MM.1S (cell line): Measurements from ENCODE around the gene CELF4.

ENCODE experiments used
- DNase-seq: peaks from one replicate; pipeline ENCODE4 v3.0.0-alpha.2; 2015
- H2AFZ ChIP-seq: fragments of 300-600 bp; sonication (generic); 2 replicates; pipeline ENCODE4 v1.6.0; 2016; ENCODE audit warnings: antibody characterized with exemption, low read length
- H3F3A ChIP-seq: fragments of 300-600 bp; sonication (generic); 2 replicates; pipeline ENCODE4 v1.6.1; 2016; ENCODE audit warnings: mild to moderate bottlenecking, antibody characterized with exemption, low read length, moderate library complexity, mixed read lengths; ENCODE audit not compliant: insufficient read depth
- H3K27ac ChIP-seq: fragments of 300-600 bp; sonication (generic); 2 replicates; pipeline ENCODE4 v1.5.1; 2016; ENCODE audit warnings: mild to moderate bottlenecking, low read length
- H3K27me3 ChIP-seq: fragments of 300-600 bp; sonication (generic); replicated peaks from 2 replicates; pipeline ENCODE4 v1.6.0; 2016; ENCODE audit warnings: low read length; ENCODE audit not compliant: insufficient read depth
- H3K36me3 ChIP-seq: fragments of 300-600 bp; sonication (generic); replicated peaks from 2 replicates; pipeline ENCODE4 v1.6.1; 2016; ENCODE audit warnings: mild to moderate bottlenecking, low read length, mixed read lengths; ENCODE audit not compliant: insufficient read depth
- H3K4me1 ChIP-seq: fragments of 300-600 bp; sonication (generic); 2 replicates; pipeline ENCODE4 v1.6.1; 2016; ENCODE audit warnings: low read length, mixed read lengths
- H3K4me2 ChIP-seq: fragments of 300-600 bp; sonication (generic); 2 replicates; pipeline ENCODE4 v1.6.0; 2016; ENCODE audit warnings: low read depth, low read length
- H3K4me3 ChIP-seq: fragments of 300-600 bp; sonication (generic); 2 replicates; pipeline ENCODE4 v1.5.1; 2016; ENCODE audit warnings: low read length, mixed read lengths
- H3K79me2 ChIP-seq: fragments of 300-600 bp; sonication (generic); 2 replicates; pipeline ENCODE4 v1.6.1; 2016; ENCODE audit warnings: mixed run types, low read length, mixed read lengths
- H3K9ac ChIP-seq: fragments of 300-600 bp; sonication (generic); 2 replicates; pipeline ENCODE4 v1.6.1; 2016; ENCODE audit warnings: low read length, mixed read lengths
- H3K9me2 ChIP-seq: fragments of 300-600 bp; sonication (generic); replicated peaks from 2 replicates; pipeline ENCODE4 v1.6.1; 2016; ENCODE audit warnings: mild to moderate bottlenecking, low read length, mixed read lengths; ENCODE audit not compliant: insufficient read depth
- H3K9me3 ChIP-seq: fragments of 300-600 bp; sonication (generic); replicated peaks from 2 replicates; pipeline ENCODE4 v1.6.1; 2016; ENCODE audit warnings: mild to moderate bottlenecking, low read length, mixed read lengths; ENCODE audit not compliant: insufficient read depth
- H4K20me1 ChIP-seq: fragments of 300-600 bp; sonication (generic); 2 replicates; pipeline ENCODE4 v1.6.1; 2016; ENCODE audit warnings: mild to moderate bottlenecking, low read length, moderate library complexity, mixed read lengths; ENCODE audit not compliant: insufficient read depth
- CTCF ChIP-seq: fragments of 300-600 bp; sonication (generic); IDR thresholded peaks from 2 replicates; pipeline ENCODE4 v1.5.1; 2016; ENCODE audit warnings: antibody characterized with exemption, low read length, mixed read lengths
- EZH2 ChIP-seq: fragments of 300-600 bp; sonication (generic); optimal IDR thresholded peaks from 2 replicates; pipeline ENCODE3; 2017; ENCODE audit warnings: low read depth, mild to moderate bottlenecking, antibody characterized with exemption, low read length, mixed read lengths
- EZH2phosphoT487 ChIP-seq: fragments of 300-600 bp; sonication (generic); IDR thresholded peaks from 2 replicates; pipeline ENCODE4 v1.6.1; 2018; ENCODE audit warnings: antibody characterized with exemption, low read length

Gene CELF4

GRCh38 chr18:37282386-37283037, 283.1 kb downstream of the CELF4 start:
- Histone ChIP-seq H3K4me2 (no peak overlapping the region), H4K20me1 (no peaks in the 10 kb centered on the region), H3K4me1 (no peaks in the 10 kb centered on the region), H3K27ac (no peak overlapping the region), H2AFZ (no peak overlapping the region), H3K79me2 (no peaks in the 10 kb centered on the region), H3K36me3 (no peaks in the 10 kb centered on the region), H3K27me3 (no peaks in the 10 kb centered on the region), H3K9me3 (no peaks in the 10 kb centered on the region), H3K4me3 (no peak overlapping the region), H3F3A (no peaks in the 10 kb centered on the region), H3K9ac (no peak overlapping the region), H3K9me2 (no peaks in the 10 kb centered on the region)
- no peak for DNase-seq
- no peak for TF ChIP-seq EZH2phosphoT487
- peak; percentile 27 for TF ChIP-seq CTCF

- H3K4me2 ChIP-seq, result no peak overlapping the region
- no peak for TF ChIP-seq EZH2phosphoT487
- TF ChIP-seq CTCF, result no peak
- no peak for TF ChIP-seq EZH2
- H3K9me2 ChIP-seq, result no peaks in the 10 kb centered on the region
- no peaks in the 10 kb centered on the region for H3K27me3 ChIP-seq
- H4K20me1 ChIP-seq, result no peaks in the 10 kb centered on the region
- no peaks in the 10 kb centered on the region for H3F3A ChIP-seq
- no peaks in the 10 kb centered on the region for H3K79me2 ChIP-seq
- no peak overlapping the region for H2AFZ ChIP-seq
- no peaks in the 10 kb centered on the region for H3K36me3 ChIP-seq
- no peak for DNase-seq
- no peak overlapping the region for H3K9ac ChIP-seq
- H3K4me1 ChIP-seq, result no peaks in the 10 kb centered on the region
- H3K4me3 ChIP-seq, result no peak overlapping the region
- H3K9me3 ChIP-seq, result no peaks in the 10 kb centered on the region
- no peak overlapping the region for H3K27ac ChIP-seq
Observed at GRCh38 chr18:37280701-37281393, 284.8 kb downstream of the CELF4 start.

GRCh38 chr18:37277804-37278203, 287.8 kb downstream of the CELF4 start:
- no peak overlapping the region for H3K4me3 ChIP-seq
- no peaks in the 10 kb centered on the region for H4K20me1 ChIP-seq
- H2AFZ ChIP-seq, result no peak overlapping the region
- no peaks in the 10 kb centered on the region for H3K4me1 ChIP-seq
- H3K27me3 ChIP-seq, result no peaks in the 10 kb centered on the region
- H3F3A ChIP-seq, result no peaks in the 10 kb centered on the region
- DNase-seq, result no peak
- H3K79me2 ChIP-seq, result no peaks in the 10 kb centered on the region
- H3K9ac ChIP-seq, result no peak overlapping the region
- TF ChIP-seq EZH2, result no peak
- H3K36me3 ChIP-seq, result no peaks in the 10 kb centered on the region
- H3K27ac ChIP-seq, result no peak overlapping the region
- H3K4me2 ChIP-seq, result no peak overlapping the region
- no peaks in the 10 kb centered on the region for H3K9me2 ChIP-seq
- no peaks in the 10 kb centered on the region for H3K9me3 ChIP-seq
